Activated T-cell treated with anti-CD3 and anti-CD28 coated beads, Interleukin-2, amount 50 U/mL, for 48 hours (primary cell): ENCODE results near the gene GINS2.

ENCODE experiments used
- DNase-seq, 2 experiments: peaks; one replicate each; pipeline ENCODE4 v3.0.0-alpha.2; 2020

GINS2 gene

GRCh38 chr16:85651629-85652430, 36.9 kb downstream of the GINS2 start:
- no peak for DNase-seq

GRCh38 chr16:85650844-85651628, 37.7 kb downstream of the GINS2 start:
- no peak for DNase-seq

DNA sequence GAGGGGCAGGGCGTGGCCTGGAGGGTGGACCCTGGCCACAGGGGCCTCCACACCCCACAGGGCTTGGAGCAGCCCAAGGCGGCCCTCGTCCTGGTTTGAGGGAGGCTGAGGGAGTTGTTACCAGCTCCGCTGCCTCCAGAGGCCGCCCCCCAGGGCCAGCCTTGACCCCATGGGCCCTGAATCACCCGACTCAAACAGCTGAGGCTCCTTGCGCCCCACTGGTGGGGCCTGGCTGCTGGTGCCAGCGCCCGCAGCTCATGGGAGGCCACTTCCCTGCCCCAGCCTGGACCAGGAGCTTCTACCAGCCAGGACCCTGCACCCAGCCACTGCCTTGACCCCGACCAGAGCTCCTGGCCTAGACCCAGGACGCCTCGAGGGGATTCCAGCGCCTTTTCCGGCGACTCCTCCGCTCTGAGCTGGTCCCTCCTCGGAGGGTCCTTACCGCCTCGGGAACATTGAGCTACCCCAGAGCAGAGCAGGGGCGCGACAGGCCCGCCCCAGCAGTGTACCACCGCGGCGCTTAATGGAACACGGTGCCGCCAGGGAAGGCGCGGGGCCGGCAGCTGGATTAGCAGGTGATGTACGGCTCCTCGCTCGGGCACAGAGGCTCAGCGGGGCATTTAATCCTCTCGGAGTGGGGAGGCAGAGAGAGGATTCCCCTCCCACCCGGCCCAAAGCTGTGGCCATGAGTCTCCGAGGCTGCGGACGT, 38.5 kb downstream of the GINS2 start:
- DNase-seq: no peak

GRCh38 chr16:85649411-85650134, 39.2 kb downstream of the GINS2 start:
- DNase-seq: no peak

DNA sequence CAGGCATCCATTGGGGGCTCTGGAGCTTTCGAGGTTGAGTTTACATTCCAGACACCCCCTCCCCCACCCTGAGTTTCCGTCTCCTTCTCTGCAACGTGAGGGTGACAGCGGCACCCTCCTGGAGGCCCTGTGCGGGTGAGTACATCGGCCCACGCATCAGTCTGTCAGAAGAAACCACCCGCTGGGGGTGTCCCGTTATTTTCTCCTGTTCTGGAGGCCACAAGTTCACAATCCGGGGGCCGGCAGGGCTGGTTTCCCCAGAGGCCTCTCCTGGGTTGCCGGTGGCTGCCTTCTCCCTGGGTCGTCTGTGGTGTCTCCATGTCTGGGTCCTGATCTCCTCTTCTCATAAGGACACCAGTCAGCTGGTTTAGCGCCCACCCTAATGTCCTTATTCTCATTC, 39.9 kb downstream of the GINS2 start:
- no peak for DNase-seq

DNA sequence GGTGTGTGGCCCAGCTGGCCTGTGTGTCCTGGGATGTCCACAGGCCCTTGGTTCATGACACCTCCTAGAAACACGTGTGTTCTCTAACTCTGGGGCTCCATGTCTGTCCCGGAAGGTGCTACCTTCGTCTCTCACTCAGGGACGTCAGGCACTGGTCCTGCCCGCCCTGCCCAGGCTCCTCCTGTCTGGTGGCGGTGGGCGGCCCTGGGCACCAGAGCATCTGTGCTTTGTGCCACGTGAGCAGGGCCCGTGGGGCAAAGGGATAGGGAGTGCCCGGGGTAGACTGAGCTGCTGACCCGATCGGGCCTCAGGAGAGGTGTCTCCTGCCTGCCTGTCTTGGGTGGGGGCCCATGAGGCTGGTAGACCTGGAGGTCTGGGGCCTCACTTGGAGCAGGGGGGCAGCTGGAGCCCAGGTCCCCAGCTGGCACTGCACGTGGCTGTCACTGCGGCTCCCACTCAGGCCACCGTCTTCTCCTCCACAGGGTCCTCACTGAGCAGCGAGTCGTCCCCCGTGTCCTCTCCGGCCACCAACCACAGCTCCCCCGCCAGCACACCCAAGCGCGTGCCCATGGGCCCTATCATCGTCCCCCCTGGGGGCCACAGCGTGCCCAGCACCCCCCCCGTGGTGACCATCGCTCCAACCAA, 40.6 kb downstream of the GINS2 start:
- no peak for DNase-seq

GRCh38 chr16:85646976-85647375, 41.8 kb downstream of the GINS2 start:
- no peak for DNase-seq

DNA sequence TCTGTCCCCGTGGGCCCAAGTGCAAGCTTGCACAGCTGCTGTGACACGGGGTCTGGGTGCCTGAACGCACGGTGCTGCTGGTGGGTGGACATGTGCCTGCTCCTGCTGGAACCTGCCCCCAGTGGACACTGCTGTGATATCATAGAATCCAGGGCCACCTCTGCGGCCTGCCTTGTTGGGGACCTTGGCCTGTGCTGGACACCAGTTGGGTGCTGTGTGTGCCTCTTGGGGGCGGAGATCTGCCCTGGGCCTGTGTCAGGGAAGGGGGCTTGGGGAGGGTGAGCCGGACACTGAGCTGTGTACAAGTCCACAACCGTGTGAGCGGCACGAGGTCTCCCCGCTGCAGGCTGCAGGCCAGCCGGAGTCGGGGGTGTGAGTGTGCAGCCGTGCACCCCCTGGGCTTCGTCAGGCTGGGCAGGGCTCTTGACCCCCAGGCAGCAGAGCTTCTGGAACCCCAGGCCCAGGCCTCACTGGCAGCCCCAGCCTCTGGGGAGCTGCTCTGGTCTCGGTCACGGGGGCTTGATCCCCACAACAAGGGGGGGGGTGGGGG, 42.3 kb downstream of the GINS2 start:
- DNase-seq: no peak

DNA sequence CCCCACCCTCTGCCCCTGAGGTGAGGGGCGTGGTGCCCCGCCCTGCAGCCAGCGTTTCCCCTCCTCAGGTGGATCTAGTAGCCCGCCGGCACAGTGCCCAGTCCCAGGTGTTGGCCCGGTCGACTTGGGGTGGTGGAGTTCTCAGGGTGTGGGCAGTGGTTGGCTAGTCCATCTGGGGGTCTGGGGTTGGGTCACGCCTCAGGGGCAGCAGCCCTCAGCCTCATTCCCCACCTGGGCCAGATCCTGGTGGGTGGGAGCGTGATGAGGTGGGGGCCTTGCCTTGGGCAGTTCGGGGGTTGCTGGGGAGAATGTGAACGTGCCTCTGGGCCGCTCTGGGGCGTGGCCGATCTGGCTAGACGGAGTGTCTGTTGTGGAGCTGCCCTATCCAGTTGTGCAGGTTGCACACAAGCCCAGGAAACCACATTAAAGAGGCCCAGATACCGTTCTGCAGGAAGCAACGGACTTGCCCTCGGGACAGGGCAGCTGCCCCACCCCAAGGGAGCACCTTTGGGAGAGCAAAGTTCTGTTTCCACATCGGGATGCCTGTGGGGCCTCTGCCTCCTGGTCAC, 43.6 kb downstream of the GINS2 start:
- no peak for DNase-seq

DNA sequence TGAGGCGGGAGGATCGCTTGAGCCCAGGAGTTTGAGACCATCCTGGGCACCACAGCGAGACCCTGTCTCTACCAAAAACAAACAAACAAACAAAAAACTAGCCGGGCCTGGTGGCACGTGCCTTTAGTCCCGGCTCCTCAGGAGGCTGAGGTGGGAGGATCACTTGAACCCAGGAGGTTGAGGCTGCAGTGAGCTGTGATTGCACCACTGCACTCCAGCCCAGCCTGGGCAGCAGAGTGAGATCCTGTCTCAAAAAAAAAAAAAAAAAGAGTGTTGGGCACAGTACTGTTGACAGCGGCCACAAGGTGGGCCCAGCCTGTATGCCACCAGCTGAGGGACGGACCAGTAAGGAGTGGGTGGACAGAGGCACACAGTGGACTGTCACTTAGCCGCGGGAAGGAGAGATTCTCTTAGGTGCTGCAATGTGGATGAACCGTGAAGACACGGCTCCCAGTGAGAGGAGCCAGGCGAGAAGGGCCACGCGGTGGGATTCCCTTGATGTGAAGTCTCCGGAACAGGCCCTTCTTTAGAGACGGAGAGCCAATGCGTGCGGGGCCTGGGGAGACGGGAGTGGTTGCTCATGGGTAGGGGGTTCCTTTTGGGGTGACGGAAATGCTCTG, 44.6 kb downstream of the GINS2 start:
- no peak for DNase-seq

DNA sequence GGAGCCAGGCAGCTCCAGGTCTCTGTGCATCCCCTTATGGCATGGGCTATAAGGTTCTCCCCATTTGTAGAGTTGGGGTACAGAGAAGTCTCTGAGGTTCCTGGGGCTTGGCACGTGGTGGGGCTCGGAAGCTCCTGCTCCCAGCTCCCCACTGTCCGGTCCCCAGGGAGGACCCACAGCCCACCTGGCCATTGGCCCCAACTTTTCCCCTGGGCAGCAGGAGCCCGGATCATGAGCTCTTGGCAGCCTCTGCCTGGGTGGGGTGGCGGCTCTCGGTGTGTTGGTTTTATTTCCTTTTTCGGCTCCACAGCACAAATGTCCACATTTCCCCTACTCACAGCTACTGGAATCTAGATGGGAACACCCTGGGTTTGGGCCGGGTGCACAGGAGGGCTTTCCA, 45.1 kb downstream of the GINS2 start:
- no peak for DNase-seq

DNA sequence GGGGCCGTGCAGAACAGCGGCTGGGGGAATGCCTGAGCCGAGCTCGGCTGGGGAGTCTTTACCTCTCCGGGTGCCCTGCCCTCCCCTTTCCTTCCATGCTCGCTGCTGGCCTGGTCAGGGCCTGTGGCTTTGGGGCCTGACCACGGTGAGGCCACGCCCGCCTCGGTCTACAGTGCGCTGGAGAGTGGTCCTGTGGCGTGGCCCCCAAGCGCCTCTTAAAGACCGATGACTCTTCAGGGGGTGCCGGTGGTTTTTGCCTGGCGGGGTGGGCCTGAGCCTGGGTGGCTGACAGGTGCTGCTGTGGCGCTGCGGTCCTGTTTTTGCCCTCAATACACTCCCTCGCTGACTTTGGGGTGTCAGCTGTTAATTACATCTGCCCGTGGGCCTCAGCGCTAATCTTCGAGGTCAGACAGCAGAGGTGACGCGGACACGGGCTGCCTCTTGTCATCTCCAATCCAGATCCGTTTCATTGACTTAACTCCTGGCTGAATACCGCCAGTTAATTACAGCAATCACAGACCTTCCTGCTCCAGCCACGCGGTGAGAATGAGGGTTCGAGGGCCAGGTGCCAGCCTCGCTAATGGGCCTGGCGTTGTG, 45.9 kb downstream of the GINS2 start:
- DNase-seq: no peak

DNA sequence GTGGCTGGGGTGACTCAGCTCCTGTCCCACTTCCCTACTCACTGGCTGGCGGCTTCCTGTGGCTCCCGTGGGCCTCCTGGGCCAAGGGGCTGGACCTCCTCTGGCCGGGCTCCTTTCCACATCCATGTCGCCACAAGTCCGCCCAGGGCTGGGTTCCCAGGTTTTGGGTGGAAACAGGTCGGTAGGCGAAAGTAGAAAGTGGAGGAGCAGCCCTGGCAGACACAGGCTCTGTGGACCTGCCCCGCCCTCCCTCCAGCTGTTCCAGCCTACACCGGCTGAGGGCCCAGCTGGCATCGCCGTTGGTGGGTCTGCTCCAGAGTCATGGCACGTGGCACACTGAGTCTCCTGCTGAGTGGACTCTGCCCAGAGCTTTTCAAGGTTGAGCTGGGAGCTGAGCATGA, 47.0 kb downstream of the GINS2 start:
- DNase-seq: no peak

- no peak for DNase-seq
These were observed 47.4 kb downstream of the GINS2 start for GRCh38 chr16:85641305-85641704.

- DNase-seq: no peak
These were observed 48.2 kb downstream of the GINS2 start for GRCh38 chr16:85640585-85640984.

DNA sequence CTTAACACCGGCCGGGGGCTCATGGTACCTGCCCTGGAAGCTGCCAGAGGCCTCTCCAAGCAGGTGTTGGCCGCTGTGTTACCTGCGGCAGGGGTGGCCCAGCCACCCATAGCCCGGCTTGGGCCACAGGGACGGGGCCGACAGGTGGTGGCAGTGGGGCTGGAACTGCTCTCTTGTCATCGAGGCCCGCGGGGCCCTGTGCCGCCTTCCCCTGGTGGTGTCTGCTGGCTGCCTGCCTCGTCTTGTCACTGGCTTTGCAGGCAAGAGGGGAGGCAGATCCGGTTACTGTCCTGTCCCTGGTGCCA, 48.5 kb downstream of the GINS2 start:
- no peak for DNase-seq

DNA sequence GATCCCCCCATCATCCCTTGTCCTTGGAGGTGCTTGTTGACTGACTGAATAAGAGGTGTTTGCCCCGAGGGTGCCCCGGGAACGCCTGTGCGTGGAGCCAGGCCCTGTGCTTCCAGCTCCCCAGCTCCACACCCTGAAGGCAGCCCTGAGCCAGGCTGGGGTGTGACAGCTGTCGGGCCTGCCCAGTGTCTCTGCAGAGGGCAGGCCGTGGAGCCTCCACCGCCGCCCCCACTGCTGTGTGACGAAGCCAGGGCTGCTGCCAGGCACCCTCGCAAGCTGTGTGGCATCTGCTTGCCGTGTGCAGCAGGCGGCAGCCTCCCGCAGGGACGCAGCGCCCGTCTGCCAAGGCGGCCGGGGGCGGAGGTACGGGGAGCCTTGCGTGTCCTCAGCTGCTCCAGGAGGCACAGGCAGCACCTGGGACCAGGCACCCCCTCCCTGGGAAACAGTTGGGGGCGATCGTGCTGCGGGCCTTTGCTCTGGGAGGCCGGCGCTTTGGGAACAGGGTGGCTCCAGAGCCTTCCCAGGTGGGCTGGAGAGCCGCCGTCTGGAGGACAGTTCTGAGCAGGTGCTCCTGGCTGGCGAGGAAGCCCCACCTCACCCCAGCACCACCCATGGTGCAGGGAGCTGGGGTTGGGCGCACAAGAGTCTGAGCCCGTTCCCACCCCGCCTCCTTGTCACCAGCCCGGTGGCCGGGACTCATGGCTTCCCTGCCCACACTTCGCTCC, 49.1 kb downstream of the GINS2 start:
- no peak for DNase-seq

- DNase-seq: no peak
These were observed 49.9 kb downstream of the GINS2 start for GRCh38 chr16:85638695-85639409.

DNA sequence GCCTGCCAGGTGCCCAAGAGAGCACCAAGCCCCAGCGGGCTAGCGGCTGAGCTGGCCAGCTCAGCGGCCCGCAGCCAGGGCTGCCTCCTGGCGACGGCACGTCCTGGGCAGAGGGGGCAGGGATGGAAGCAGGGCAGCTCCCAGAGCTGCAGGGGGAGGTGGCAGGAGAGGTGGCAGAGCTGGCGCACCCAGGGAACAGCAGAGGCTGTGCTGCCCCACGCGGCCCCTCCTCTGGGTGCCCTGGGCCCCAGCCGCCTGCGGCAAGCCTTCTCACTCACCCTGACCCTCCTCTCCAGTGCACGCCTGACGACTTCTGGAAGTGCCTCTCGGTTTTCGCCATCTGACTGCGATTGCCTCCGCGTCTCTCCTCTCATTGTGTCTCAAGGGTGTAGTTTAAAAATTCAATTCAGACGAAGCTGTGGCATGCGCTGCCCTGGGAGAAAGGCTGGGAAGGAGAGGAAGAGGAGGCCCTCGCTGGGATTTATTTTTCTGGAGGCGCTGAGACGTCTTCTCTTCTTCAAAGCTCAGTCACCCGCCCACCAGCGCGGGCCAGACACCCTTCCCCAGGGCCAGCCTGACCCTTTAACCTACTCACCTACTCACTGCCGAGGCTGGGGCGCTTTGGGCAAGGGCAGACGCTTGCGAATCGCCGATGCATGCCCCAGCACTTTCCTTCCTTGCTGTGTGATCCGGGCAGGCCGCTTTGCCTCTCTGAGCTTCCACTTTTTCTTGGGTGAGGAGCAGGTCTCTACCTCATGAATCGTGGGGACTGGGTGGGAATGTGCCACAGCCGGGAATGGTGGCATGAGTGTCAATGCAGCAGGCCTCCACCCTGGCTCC, 50.7 kb downstream of the GINS2 start:
- DNase-seq: no peak
